SJSA1 (cell line): ENCODE measurements around the gene RPRD1B. TPM values are rescaled to one million over a fixed set of nuclear protein-coding genes. Genes with fewer than 3 reads are reported as not detected.
A peak's percentile ranks its signal among the peaks of the same experiment; 100 is the strongest.

Experiments used
- DNase-seq, 2 experiments: peaks; one replicate each; pipeline ENCODE4 v3.0.0-alpha.2; 2015 to 2020; ENCODE audit warnings: low spot score in 2 of 2, low read depth in 1 of 2
- H3K27ac ChIP-seq: fragments of 250-450 bp; sonication (Bioruptor Pico); 2 replicates; pipeline ENCODE4 v1.5.1; 2020; ENCODE audit warnings: mild to moderate bottlenecking, moderate library complexity
- H3K27me3 ChIP-seq: fragments of 250-450 bp; sonication (Bioruptor Pico); replicated peaks from 2 replicates; pipeline ENCODE4 v1.5.1; 2020; ENCODE audit warnings: mild to moderate bottlenecking, moderate library complexity
- H3K36me3 ChIP-seq: fragments of 250-450 bp; sonication (Bioruptor Pico); 2 replicates; pipeline ENCODE4 v1.5.1; 2020; ENCODE audit warnings: mild to moderate bottlenecking
- H3K4me1 ChIP-seq: fragments of 250-450 bp; sonication (Bioruptor Pico); replicated peaks from 2 replicates; pipeline ENCODE4 v1.6.1; 2021; ENCODE audit warnings: mild to moderate bottlenecking
- H3K4me3 ChIP-seq: fragments of 250-450 bp; sonication (Bioruptor Pico); 2 replicates; pipeline ENCODE4 v1.5.1; 2020; ENCODE audit warnings: mild to moderate bottlenecking
- H3K9me3 ChIP-seq: fragments of 250-450 bp; sonication (Bioruptor Pico); replicated peaks from 2 replicates; pipeline ENCODE4 v1.5.1; 2020; ENCODE audit warnings: mild to moderate bottlenecking
- total RNA-seq: library from RNA; depleted of rRNA; stranded (reverse); fragments of >200 nt; shearing (Covaris generic); gene quantifications from 2 replicates; pipeline ENCODE4 v1.2.3, GENCODE V29; 2014

RPRD1B gene
- total RNA-seq, 1 experiment from 2014 or later = 27.9 TPM

DNA sequence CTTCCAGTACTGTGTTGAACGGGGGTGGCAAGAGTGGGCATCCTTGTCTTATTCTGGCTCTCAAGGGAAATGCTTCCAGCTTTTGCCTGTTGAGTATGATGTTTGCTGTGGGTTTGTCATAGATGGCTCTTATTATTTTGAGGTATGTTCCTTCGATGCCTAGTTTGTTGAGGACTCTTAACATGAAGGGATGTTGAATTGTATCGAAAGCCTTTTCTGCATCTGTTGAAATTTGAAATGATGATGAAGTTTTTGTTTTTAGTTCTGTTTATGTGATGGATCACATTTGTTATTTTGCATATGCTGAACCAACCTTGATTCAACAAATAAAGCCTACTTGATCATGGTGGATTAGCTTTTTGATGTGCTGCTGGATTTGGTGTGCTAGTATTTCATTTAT is 48.0 kb downstream of the RPRD1B start:
- H3K9me3 ChIP-seq = no peaks in the 10 kb centered on the region
- no peak overlapping the region for H3K27ac ChIP-seq
- H3K36me3 ChIP-seq = peaks cover 55% of the 10 kb centered on the region
- no peak for DNase-seq
- H3K4me1 ChIP-seq = peaks cover 50% of the 10 kb centered on the region
- H3K27me3 ChIP-seq = no peaks in the 10 kb centered on the region
- H3K4me3 ChIP-seq = no peak overlapping the region

DNA sequence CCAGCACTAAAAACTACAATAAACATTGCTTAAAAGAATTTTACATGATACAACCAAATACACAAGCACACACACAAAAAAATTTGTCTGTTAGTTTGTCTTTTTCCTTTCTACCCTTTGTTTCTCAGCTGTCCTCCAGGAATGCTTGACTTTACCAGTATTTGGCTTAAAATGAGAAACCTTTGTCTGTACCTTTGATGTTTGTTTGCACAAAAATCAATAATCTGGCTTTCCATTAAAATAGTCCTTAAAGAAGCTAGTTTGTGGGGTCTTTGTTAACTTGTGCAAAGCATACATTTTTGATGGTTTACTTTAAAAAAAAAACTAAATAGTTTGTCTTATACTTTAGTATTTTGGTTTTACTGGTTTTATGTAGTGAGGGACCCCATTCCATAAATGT is 49.3 kb downstream of the RPRD1B start:
- no peaks in the 10 kb centered on the region for H3K9me3 ChIP-seq
- peak overlapping the region; percentile 92 for H3K27ac ChIP-seq

DNA sequence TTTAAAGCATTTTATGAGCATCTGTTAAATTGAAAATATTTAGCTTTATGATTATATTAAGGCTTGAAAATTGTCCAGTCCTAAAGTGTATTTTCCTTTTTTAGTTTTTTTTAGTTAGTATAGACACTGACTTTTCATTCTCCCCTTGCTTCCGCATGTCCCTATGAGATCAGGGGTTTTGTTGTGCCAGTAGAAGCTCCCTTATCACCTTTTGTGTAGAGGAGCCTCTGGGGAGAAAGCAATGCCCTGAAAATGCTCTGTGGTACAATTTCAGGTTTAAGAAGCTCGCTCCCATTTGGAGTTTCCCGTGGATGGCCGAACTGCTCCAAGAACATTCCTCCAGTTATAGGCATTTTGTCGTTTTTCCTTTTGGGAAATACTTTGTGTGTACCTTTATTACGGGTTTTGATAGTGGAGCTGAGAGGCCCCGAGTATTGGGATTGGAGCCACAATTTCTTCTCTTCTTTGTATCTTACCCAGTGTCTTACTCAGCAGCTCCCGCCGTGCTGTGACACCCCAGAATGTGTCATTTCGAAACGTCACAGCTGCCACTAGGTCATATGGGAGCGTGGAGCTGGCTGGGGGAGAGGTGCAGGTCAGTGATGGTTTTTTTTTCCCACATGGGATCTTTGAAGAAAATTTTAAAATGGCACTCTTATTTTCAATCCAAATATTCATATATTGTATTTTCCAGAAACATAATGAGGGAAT is 49.9 kb downstream of the RPRD1B start:
- peak; percentile 53 to 58 for DNase-seq
- Histone ChIP-seq H3K9me3 (no peaks in the 10 kb centered on the region), H3K4me3 (no peak overlapping the region), H3K4me1 (peaks cover 65% of the 10 kb centered on the region), H3K27ac (peak overlapping the region; percentile 92), H3K27me3 (no peaks in the 10 kb centered on the region), H3K36me3 (peaks cover 62% of the 10 kb centered on the region)

More for the DNA sequence above, 49.3 kb downstream of the RPRD1B start:
- H3K27me3 ChIP-seq = no peaks in the 10 kb centered on the region
- H3K4me1 ChIP-seq = peaks cover 63% of the 10 kb centered on the region
- no peak overlapping the region for H3K4me3 ChIP-seq
- DNase-seq = peak in 1 of 2 experiments; percentile 24
- H3K36me3 ChIP-seq = peaks cover 58% of the 10 kb centered on the region

DNA sequence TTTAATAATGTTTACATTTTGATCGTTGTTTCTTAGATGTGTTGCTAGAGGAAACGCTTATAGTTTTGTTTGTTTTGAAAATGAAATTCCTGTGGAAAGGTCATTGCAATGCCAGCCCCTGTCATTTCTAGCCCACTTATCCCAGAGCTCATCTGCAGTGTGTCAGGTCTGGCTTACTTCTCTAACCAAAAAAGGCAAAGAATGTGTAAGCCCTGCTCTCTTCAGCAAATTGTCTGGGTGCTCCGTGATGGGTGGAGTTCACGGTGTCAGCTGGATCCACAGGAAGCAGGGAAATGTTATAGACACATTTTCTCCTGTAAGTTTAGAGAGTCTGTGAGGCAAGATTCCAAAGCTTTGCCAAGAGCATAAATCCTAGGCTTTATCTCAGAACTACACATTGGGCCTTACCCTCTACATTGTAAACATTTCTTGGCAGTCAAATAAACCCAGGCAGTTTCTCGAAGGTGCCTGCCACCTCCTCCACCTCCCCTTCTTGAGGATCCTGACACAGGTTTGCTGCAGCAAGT is 50.9 kb downstream of the RPRD1B start:
- Histone ChIP-seq H3K27ac (peak overlapping the region; percentile 92), H3K36me3 (peaks cover 62% of the 10 kb centered on the region), H3K9me3 (no peaks in the 10 kb centered on the region), H3K4me3 (no peak overlapping the region), H3K4me1 (peaks cover 65% of the 10 kb centered on the region), H3K27me3 (no peaks in the 10 kb centered on the region)
- DNase-seq = peak; percentile 87 to 88

DNA sequence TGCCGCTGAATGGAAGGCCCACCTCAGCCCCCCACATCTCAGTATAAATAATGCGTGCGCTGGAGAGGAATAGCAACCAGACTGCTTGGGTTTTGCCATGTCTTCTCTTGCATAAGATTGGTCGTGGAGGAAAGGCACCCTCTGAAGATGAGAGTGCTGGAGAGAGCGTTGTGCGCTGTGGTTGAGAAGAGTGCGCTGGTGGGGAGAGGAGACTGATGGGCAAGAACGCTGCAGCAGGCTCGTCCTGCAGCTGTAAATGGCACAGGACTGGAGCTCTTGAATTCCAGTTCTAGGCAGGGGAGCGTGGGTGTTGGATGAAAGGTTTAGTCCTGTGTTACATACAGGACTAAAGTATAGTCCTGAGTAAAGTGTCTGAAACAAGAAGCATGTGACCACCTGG is 51.5 kb downstream of the RPRD1B start:
- Histone ChIP-seq H3K27me3 (no peaks in the 10 kb centered on the region), H3K36me3 (peaks cover 62% of the 10 kb centered on the region), H3K4me1 (peaks cover 65% of the 10 kb centered on the region), H3K4me3 (no peak overlapping the region), H3K27ac (peak overlapping the region; percentile 70), H3K9me3 (no peaks in the 10 kb centered on the region)
- DNase-seq = no peak

DNA sequence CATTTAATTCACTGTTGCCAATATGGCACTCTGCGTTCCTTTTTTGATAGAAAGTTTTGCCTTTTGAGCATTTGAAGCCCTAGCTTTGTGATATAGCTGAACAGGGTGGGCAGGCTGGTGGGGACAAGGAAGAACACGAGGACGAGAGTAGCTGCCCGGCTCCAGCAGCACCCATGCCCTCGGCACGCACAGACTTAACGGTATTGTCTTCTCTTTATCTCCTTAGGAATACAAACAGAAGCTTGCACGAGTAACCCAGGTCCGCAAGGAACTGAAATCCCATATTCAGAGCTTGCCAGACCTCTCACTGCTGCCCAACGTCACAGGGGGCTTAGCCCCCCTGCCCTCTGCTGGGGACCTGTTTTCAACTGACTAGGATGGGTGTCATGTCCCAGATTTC is 56.0 kb downstream of the RPRD1B start:
- Histone ChIP-seq H3K4me3 (no peak overlapping the region), H3K27ac (no peak overlapping the region), H3K4me1 (peaks cover 57% of the 10 kb centered on the region), H3K27me3 (no peaks in the 10 kb centered on the region), H3K36me3 (peaks cover 82% of the 10 kb centered on the region), H3K9me3 (no peaks in the 10 kb centered on the region)
- DNase-seq = no peak

DNA sequence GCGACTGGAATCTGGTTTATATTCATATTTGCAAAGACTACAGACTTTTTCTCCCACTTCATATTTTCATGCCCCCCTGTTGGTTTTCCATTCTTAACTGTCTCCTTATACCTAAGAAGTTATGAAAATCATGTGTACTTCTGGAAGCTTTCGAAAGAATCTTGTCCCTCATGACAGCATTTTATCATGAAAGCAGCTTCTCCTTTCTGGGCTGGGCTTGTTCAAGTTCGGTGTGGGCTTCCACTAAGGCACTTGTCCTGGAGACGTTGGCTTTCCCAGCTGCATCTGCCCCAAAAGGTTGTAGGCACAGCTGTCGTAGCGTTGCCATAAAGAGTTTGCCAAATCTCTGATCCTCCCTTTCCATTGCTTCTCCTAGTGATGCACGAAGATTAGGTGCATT is 56.5 kb downstream of the RPRD1B start:
- H3K27ac ChIP-seq = no peak overlapping the region
- H3K4me3 ChIP-seq = no peak overlapping the region
- H3K9me3 ChIP-seq = no peaks in the 10 kb centered on the region
- H3K36me3 ChIP-seq = peaks cover 81% of the 10 kb centered on the region
- H3K27me3 ChIP-seq = no peaks in the 10 kb centered on the region
- H3K4me1 ChIP-seq = peaks cover 54% of the 10 kb centered on the region
- no peak for DNase-seq

DNA sequence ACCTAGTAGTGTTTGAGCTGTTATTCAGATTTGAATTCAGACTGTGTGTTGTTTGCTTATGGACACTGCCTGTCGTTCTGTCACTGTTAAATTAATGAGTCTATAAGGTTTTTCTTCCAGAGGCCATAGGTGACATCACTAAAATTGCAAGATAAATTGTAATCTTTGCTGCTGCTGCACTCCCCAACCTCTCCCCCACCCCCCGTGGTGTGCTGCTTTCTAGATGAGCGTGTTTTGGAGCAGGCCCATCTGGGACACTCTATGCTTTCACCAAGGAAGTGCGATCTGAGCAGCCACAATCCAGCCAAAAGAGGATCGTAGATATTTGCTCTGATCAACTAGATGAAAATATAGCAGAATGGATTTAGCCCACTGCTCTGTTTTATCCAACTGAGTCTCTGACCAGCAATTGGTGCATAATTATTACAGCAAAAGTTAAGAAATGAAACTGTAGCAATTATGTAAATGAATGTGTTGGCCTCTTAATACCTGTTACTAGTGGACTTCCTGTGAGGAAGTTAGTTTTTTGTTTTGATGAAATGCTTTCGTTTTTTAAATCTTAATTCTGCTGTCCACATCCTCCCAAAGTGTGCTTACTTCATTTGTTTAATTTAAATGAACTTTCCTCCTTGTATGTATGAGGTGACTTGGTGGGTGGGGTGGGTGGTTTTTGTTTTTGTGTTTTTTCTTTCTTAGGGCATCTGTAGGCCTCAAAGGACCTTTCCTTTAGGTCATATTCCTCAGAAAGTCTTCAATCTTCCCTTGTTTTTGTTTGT is 58.1 kb downstream of the RPRD1B start:
- H3K27ac ChIP-seq = no peak overlapping the region
- no peak for DNase-seq
- peaks cover 39% of the 10 kb centered on the region for H3K4me1 ChIP-seq

DNA sequence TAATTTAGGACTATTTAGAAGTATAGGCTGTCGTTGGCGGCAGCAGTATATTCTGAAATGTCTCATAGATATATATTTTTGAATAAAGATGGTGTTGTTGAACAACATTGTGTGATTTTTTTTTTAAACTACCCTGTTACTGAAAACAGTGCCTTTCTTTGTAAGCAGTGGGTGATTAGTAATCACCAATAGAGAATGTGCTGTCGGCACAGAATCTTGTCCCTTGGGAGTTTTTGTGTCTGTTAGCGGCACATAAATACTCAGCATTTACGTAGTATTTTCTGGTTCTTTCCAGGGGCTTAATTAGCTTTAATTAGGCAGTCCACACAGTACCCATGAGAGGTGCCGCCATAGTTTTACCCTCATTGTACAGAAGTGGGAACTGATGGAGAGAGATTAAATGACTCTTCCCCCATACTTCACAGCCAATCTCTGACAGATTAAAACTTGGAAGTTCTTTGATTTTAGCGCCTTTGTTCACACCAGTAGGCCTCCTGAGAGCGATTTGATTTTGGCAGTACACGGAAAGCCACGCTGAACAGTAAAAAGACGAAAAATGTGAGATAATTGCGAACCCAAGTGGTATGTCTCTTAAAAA is 58.8 kb downstream of the RPRD1B start:
- peaks cover 31% of the 10 kb centered on the region for H3K4me1 ChIP-seq
- H3K27me3 ChIP-seq = no peaks in the 10 kb centered on the region
- H3K27ac ChIP-seq = no peak overlapping the region
- H3K36me3 ChIP-seq = peaks cover 61% of the 10 kb centered on the region
- no peak overlapping the region for H3K4me3 ChIP-seq
- H3K9me3 ChIP-seq = no peaks in the 10 kb centered on the region
- no peak for DNase-seq

More for the DNA sequence above, 58.1 kb downstream of the RPRD1B start:
- Histone ChIP-seq H3K4me3 (no peak overlapping the region), H3K36me3 (peaks cover 68% of the 10 kb centered on the region), H3K9me3 (no peaks in the 10 kb centered on the region), H3K27me3 (no peaks in the 10 kb centered on the region)

DNA sequence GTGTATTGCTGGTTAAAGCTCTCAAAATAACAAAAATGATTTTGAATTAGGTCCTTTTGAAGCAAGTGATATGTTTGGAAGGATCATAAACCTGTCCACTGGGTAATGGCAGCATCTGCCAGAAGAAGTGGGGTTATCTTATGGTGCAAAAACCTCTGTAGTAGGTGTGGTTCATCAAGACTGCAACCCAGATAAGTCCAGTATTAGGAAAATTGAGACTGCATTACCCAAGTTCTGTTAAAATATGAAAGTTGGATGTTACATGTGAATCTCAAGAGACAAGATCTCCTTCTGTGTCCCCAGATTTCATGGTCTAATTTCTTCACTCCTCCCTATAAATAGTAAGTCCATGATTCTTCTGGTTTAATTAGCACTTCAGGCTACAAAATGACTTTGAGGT is 59.4 kb downstream of the RPRD1B start:
- DNase-seq = no peak
- Histone ChIP-seq H3K27me3 (no peaks in the 10 kb centered on the region), H3K27ac (no peak overlapping the region), H3K4me3 (no peak overlapping the region), H3K4me1 (peaks cover 26% of the 10 kb centered on the region), H3K9me3 (no peaks in the 10 kb centered on the region), H3K36me3 (peaks cover 55% of the 10 kb centered on the region)

DNA sequence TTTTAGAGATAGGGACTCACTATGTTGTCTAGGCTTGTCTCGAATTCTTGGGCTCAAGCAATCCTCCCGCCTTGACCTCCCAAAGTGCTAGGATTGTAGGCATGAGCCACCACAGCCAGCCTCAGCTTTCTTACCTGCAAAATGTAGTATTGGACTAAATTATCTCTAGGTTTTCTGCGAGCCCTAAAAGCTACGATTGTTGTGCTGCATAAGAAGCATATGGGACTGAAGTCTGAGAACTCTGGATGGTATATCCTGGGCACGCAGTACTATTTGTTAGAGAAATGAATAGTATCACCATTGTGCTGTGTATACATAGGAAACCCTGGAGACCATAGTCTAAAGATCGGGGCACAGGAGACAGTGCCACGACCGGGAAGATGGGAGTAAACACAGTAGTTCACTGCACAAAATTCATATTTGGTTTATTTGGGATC is 60.1 kb downstream of the RPRD1B start:
- H3K9me3 ChIP-seq = no peaks in the 10 kb centered on the region
- H3K4me1 ChIP-seq = peaks cover 26% of the 10 kb centered on the region
- peaks cover 48% of the 10 kb centered on the region for H3K36me3 ChIP-seq
- H3K4me3 ChIP-seq = no peak overlapping the region
- no peak for DNase-seq
- H3K27me3 ChIP-seq = no peaks in the 10 kb centered on the region
- no peak overlapping the region for H3K27ac ChIP-seq

DNA sequence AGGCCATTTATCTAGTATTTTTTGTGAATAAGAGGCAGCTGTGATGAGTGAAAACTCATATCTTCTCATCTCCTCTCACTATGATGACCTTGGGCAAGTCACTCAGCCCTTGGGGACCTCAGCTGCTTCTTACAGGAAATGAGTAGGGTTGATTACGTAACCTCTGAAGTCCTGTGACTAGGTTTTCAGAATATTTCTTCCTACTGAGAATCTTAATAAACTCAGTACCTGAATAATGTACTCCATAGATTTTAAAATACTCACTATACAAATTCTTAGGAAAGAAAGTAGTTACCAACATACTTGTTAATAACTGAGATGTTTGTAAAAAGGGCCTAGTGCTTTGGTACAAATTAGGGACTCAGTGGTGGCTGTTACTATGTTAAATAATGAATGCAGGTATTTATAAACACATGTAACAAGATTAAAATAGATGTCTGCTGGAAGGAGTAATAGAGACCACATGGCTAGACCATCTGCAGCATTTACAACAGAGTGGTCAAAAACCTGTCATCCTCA is 60.9 kb downstream of the RPRD1B start:
- Histone ChIP-seq H3K4me1 (peaks cover 29% of the 10 kb centered on the region), H3K27ac (peak overlapping the region; percentile 9; the same call in 1 of the 2 replicates), H3K9me3 (no peaks in the 10 kb centered on the region), H3K4me3 (no peak overlapping the region), H3K36me3 (peaks cover 40% of the 10 kb centered on the region), H3K27me3 (no peaks in the 10 kb centered on the region; the same call in 1 of the 2 replicates)
- no peak for DNase-seq

DNA sequence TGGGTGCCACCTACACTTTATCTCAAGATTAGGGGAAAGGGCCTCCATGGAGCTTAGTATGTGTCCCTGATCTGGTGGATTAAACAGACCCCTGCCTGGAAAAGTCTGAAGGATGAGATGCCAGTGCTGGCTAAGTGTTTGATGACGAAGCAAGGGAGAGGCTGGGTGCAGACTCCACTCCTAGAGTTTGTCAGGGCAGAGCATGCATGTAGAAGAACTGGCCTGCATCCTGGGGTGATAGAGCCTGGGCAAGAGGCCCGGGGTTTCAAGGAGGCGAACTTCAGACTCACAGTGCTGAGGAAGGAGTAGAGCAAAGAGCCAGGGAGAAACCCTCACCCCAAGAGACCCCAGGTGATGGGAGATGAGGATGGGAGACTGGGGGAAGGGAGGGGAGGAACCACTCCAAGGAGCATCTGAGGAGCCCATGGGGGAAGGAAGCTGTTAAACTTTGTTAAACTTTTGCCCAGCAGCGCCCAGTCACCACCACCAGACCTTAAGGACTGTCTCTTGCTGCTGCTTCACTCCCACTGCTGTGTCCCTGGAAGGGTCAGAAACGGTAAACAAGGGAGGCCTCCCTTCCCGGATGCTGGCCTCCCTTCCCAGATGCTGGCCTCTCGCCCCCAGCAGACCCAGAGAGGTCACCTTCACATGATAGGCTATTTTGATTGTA is 61.6 kb downstream of the RPRD1B start:
- Histone ChIP-seq H3K36me3 (peaks cover 33% of the 10 kb centered on the region), H3K27ac (peak overlapping the region; percentile 9; the same call in 1 of the 2 replicates), H3K27me3 (no peaks in the 10 kb centered on the region; the same call in 1 of the 2 replicates), H3K4me3 (no peak overlapping the region), H3K4me1 (peaks cover 29% of the 10 kb centered on the region), H3K9me3 (no peaks in the 10 kb centered on the region)
- no peak for DNase-seq
